BE2C (cell line): ENCODE results near the gene SLC9A3.

Experiments used
- DNase-seq: peaks from one replicate; pipeline ENCODE4 v3.0.0-alpha.2; 2020
- H3K27me3 ChIP-seq: fragments of 250-450 bp; sonication (Bioruptor Pico); 2 replicates; pipeline ENCODE4 v1.5.1; 2020; ENCODE audit warnings: mild to moderate bottlenecking
- H3K36me3 ChIP-seq: fragments of 250-450 bp; sonication (Bioruptor Pico); 2 replicates; pipeline ENCODE4 v1.5.1; 2020; ENCODE audit warnings: mild to moderate bottlenecking
- H3K4me1 ChIP-seq: fragments of 250-450 bp; sonication (Bioruptor Pico); 2 replicates; pipeline ENCODE4 v1.5.1; 2020
- H3K4me3 ChIP-seq: 2 replicates; pipeline ENCODE4 v1.5.1; 2011; ENCODE audit warnings: low read depth, low read length
- H3K9me3 ChIP-seq: fragments of 250-450 bp; sonication (Bioruptor Pico); 2 replicates; pipeline ENCODE4 v1.5.1; 2020
- CTCF ChIP-seq: IDR thresholded peaks from 2 replicates; pipeline ENCODE4 v1.5.1; 2012; ENCODE audit warnings: mild to moderate bottlenecking, low read depth, low read length

The SLC9A3 gene

GRCh38 chr5:505951-506525 lies 18.2 kb downstream of the SLC9A3 start:
- no peaks in the 10 kb centered on the region for H3K9me3 ChIP-seq
- peaks cover 4% of the 10 kb centered on the region; the same call in 1 of the 2 replicates for H3K4me1 ChIP-seq
- no peak for TF ChIP-seq CTCF
- H3K27me3 ChIP-seq, result no peaks in the 10 kb centered on the region
- no peak for DNase-seq
- no peaks in the 10 kb centered on the region for H3K36me3 ChIP-seq
- H3K4me3 ChIP-seq, result no peak overlapping the region

- peaks cover 4% of the 10 kb centered on the region; the same call in 1 of the 2 replicates for H3K4me1 ChIP-seq
- H3K4me3 ChIP-seq, result no peak overlapping the region
- peak; percentile 58 for DNase-seq
- H3K9me3 ChIP-seq, result no peaks in the 10 kb centered on the region
- no peaks in the 10 kb centered on the region for H3K36me3 ChIP-seq
- no peaks in the 10 kb centered on the region for H3K27me3 ChIP-seq
- no peak for TF ChIP-seq CTCF
Observed at GRCh38 chr5:504326-505154, 19.7 kb downstream of the SLC9A3 start.

- peak; percentile 16; the same call in 1 of the 2 replicates for TF ChIP-seq CTCF
- Histone ChIP-seq H3K9me3 (no peaks in the 10 kb centered on the region), H3K27me3 (no peaks in the 10 kb centered on the region), H3K4me3 (no peak overlapping the region), H3K4me1 (peaks cover 4% of the 10 kb centered on the region; the same call in 1 of the 2 replicates), H3K36me3 (no peaks in the 10 kb centered on the region)
- DNase-seq, result peak; percentile 65
Observed at GRCh38 chr5:502325-503079, 21.7 kb downstream of the SLC9A3 start.

GRCh38 chr5:501831-502184 lies 22.4 kb downstream of the SLC9A3 start:
- DNase-seq, result no peak
- no peak overlapping the region for H3K4me3 ChIP-seq
- H3K4me1 ChIP-seq, result peaks cover 4% of the 10 kb centered on the region; the same call in 1 of the 2 replicates
- no peaks in the 10 kb centered on the region for H3K36me3 ChIP-seq
- no peak for TF ChIP-seq CTCF
- H3K27me3 ChIP-seq, result no peaks in the 10 kb centered on the region
- no peaks in the 10 kb centered on the region for H3K9me3 ChIP-seq

GRCh38 chr5:501105-501830 lies 23.0 kb downstream of the SLC9A3 start:
- Histone ChIP-seq H3K27me3 (no peaks in the 10 kb centered on the region), H3K9me3 (no peaks in the 10 kb centered on the region), H3K4me3 (no peak overlapping the region), H3K36me3 (no peaks in the 10 kb centered on the region), H3K4me1 (peaks cover 4% of the 10 kb centered on the region; the same call in 1 of the 2 replicates)
- DNase-seq, result no peak
- TF ChIP-seq CTCF, result no peak
